Measurements from ENCODE around the gene DNAJC28. TPM values are rescaled to one million over a fixed set of nuclear protein-coding genes. Genes with fewer than 3 reads are reported as not detected.

Gene DNAJC28
- total RNA-seq: 1 to 10 TPM; 7.3 to 9.3 TPM
- polyA plus RNA-seq (ENCODE audit: insufficient read depth, low read depth, low replicate concordance): 9.3 TPM
- long read RNA-seq, donor 1: 0 reads
- long read RNA-seq, donor 2: 0 reads

GRCh38 chr21:33491373-33492102, at the start of gene DNAJC28:
DNAJC28 (minus strand) TSS chr21:33491716; CDS start chr21:33489393, 2,323 bp downstream.
- Histone ChIP-seq H3K4me1 (peaks cover 3% of the 10 kb centered on the region), H3K27ac (peak within 1 kb of the TSS; percentile 74 to 79), H3K27me3 (no peaks in the 10 kb centered on the region), H3K4me3 (peak within 1 kb of the TSS; percentile 68 to 70), H3K36me3 (ENCODE audit: low read depth, missing control alignments) (no peaks in the 10 kb centered on the region), H3K9me3 (no peaks in the 10 kb centered on the region)
- intact Hi-C loops (cut with DNase I; ENCODE audit: low total_unique reads): no loop called here
- DNase-seq: peak; percentile 94
- TF ChIP-seq POLR2A (IDR thresholded peaks at IDR 0.05): no peak
- TF ChIP-seq, protein P1, sequence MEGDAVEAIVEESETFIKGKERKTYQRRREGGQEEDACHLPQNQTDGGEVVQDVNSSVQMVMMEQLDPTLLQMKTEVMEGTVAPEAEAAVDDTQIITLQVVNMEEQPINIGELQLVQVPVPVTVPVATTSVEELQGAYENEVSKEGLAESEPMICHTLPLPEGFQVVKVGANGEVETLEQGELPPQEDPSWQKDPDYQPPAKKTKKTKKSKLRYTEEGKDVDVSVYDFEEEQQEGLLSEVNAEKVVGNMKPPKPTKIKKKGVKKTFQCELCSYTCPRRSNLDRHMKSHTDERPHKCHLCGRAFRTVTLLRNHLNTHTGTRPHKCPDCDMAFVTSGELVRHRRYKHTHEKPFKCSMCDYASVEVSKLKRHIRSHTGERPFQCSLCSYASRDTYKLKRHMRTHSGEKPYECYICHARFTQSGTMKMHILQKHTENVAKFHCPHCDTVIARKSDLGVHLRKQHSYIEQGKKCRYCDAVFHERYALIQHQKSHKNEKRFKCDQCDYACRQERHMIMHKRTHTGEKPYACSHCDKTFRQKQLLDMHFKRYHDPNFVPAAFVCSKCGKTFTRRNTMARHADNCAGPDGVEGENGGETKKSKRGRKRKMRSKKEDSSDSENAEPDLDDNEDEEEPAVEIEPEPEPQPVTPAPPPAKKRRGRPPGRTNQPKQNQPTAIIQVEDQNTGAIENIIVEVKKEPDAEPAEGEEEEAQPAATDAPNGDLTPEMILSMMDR (IDR thresholded peaks at IDR 0.05): no peak
- WGBS, 2 donors: 0 to 1% methylated on average over 14 to 52 of the region's 52 CpGs

GRCh38 chr21:33541105-33541711, 49.7 kb upstream of the DNAJC28 start:
- WGBS, 2 donors: 39 to 40% methylated on average over 19 of the region's 19 CpGs
- Histone ChIP-seq H3K27me3 (no peaks in the 10 kb centered on the region), H3K4me1 (peaks cover 6% of the 10 kb centered on the region), H3K36me3 (ENCODE audit: low read depth, missing control alignments) (no peaks in the 10 kb centered on the region), H3K4me3 (peak overlapping the region; percentile 81 to 93), H3K27ac (peak overlapping the region; percentile 97 to 99), H3K9me3 (no peaks in the 10 kb centered on the region)
- DNase-seq: no peak
- no peak for TF ChIP-seq POLR2A (IDR thresholded peaks at IDR 0.05)
- TF ChIP-seq, protein P1 (IDR thresholded peaks at IDR 0.05): no peak
- intact Hi-C loops (cut with DNase I; ENCODE audit: low total_unique reads): no loop called here

DNA sequence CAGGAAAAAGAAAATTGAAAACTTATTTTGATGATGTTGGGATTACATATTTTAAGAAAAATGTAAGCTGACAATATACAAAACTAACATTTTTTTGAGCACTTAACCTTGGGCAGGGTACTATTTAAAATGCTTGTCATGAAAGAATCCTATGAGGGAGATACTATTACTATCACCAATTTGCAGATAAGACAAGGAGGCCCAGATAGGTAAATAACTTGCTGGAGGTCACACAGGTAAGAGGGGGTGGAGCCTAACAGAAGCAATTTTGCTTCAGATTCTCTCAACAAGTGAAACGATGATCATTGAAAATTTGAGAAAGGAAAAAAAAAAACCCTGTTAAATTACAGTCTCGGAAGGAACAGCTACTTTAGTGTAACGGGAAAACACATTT, 49.2 kb upstream of the DNAJC28 start:
- 57 to 59% methylated on average over 3 of the region's 3 CpGs for WGBS, 2 donors
- TF ChIP-seq POLR2A (IDR thresholded peaks at IDR 0.05): no peak
- TF ChIP-seq, protein P1 (IDR thresholded peaks at IDR 0.05): no peak
- no peaks in the 10 kb centered on the region for H3K27me3 ChIP-seq
- peak overlapping the region; percentile 81 to 93 for H3K4me3 ChIP-seq
- no peak for DNase-seq
- H3K27ac ChIP-seq: peak overlapping the region; percentile 97 to 99
- H3K9me3 ChIP-seq: no peaks in the 10 kb centered on the region
- H3K36me3 ChIP-seq (ENCODE audit: low read depth, missing control alignments): no peaks in the 10 kb centered on the region
- intact Hi-C loops (cut with DNase I; ENCODE audit: low total_unique reads): no loop called here
- peaks cover 6% of the 10 kb centered on the region for H3K4me1 ChIP-seq

GRCh38 chr21:33539616-33540015, 48.1 kb upstream of the DNAJC28 start:
- Histone ChIP-seq H3K4me3 (no peak overlapping the region), H3K9me3 (no peaks in the 10 kb centered on the region), H3K4me1 (peaks cover 6% of the 10 kb centered on the region), H3K27ac (no peak overlapping the region), H3K27me3 (no peaks in the 10 kb centered on the region), H3K36me3 (ENCODE audit: low read depth, missing control alignments) (no peaks in the 10 kb centered on the region)
- intact Hi-C loops (cut with DNase I; ENCODE audit: low total_unique reads): no loop called here
- DNase-seq: no peak
- TF ChIP-seq POLR2A (IDR thresholded peaks at IDR 0.05): no peak
- TF ChIP-seq, protein P1 (IDR thresholded peaks at IDR 0.05): no peak
- 77 to 82% methylated on average over 4 of the region's 4 CpGs for WGBS, 2 donors

Data from testis (tissue), 5 donors.